ENCODE data around the gene PDLIM3. TPM values are rescaled to one million over a fixed set of nuclear protein-coding genes. Genes with fewer than 3 reads are reported as not detected.

Gene PDLIM3
- total and polyA plus RNA-seq, 2 of the 4 experiments (the other 2 are of a cell fraction), result 6.4 to 11.7 TPM

- Histone ChIP-seq H2BK120ac (ENCODE audit: low read depth, low read length) (no peak overlapping the region), H3K9me3 (ENCODE audit: control insufficient read depth, insufficient read depth, low read length) (no peaks in the 10 kb centered on the region), H4K91ac (ENCODE audit: insufficient read depth, low read depth, low read length) (no peak overlapping the region), H3K9me1 (ENCODE audit: insufficient read depth, low read length) (no peaks in the 10 kb centered on the region), H3K9ac (ENCODE audit: low read depth, low read length) (peak overlapping the region; percentile 53), H3K23ac (ENCODE audit: low read depth, low read length) (no peak overlapping the region), H3K4ac (ENCODE audit: low read depth, low read length) (no peak overlapping the region), H3K79me1 (ENCODE audit: low read depth in 1 of 2, low read length in 2 of 2) (no peaks in the 10 kb centered on the region; a peak in 1 of 4 replicates), H2BK15ac (ENCODE audit: low read depth, low read length) (no peak overlapping the region), H3K56ac (ENCODE audit: extremely low read depth, insufficient read depth, low read length) (no peak overlapping the region; the same call in 1 of the 2 replicates), H4K20me1 (ENCODE audit: insufficient read depth, low read length) (no peaks in the 10 kb centered on the region), H3K27ac (ENCODE audit: insufficient read depth, low read length) (no peak overlapping the region), H3K27me3 (ENCODE audit: control insufficient read depth, insufficient read depth, low read length) (no peaks in the 10 kb centered on the region), H3K14ac (replicated peaks; ENCODE audit: low read depth, low read length) (no peak overlapping the region), H3K36me3 (ENCODE audit: control insufficient read depth, insufficient read depth, low read length) (no peaks in the 10 kb centered on the region), H3K18ac (ENCODE audit: low read depth, low read length) (no peak overlapping the region), H2AFZ (replicated peaks; ENCODE audit: low read length, poor library complexity) (peak overlapping the region; percentile 91), H2BK20ac (ENCODE audit: low read depth, low read length) (no peak overlapping the region), H2AK9ac (replicated peaks; ENCODE audit: low read depth, low read length, poor library complexity) (no peak overlapping the region), H2BK5ac (ENCODE audit: low read depth, low read length, poor library complexity, severe bottlenecking) (no peak overlapping the region), H3K4me2 (ENCODE audit: low read depth, low read length) (peak overlapping the region; percentile 92), H3K4me1 (ENCODE audit: control insufficient read depth, insufficient read depth, low read length) (no peaks in the 10 kb centered on the region), H2AK5ac (ENCODE audit: low read depth, low read length) (no peak overlapping the region), H4K5ac (ENCODE audit: low read depth, low read length) (no peak overlapping the region), H4K8ac (ENCODE audit: low read depth in 2 of 2, low read length in 2 of 2) (no peak overlapping the region), H3K4me3 (ENCODE audit: insufficient read depth, low read depth, low read length) (peak overlapping the region; percentile 89)
- WGBS, 2 experiments (ENCODE audit: extremely low coverage in 2 of 2, insufficient read length in 1 of 2), result no CpG with 5 or more reads among the region's 10 CpGs
- TF ChIP-seq USF2 (IDR thresholded peaks at IDR 0.05; ENCODE audit: low read depth, low read length), result no peak
- no peak for TF ChIP-seq MAZ (IDR thresholded peaks at IDR 0.05; ENCODE audit: borderline replicate concordance, low read depth, low read length)
- TF ChIP-seq ELK1 (IDR thresholded peaks at IDR 0.05; ENCODE audit: borderline replicate concordance, low read depth, low read length), result no peak
- TF ChIP-seq RFX5 (IDR thresholded peaks at IDR 0.05; ENCODE audit: low read depth, low read length), result no peak
- TF ChIP-seq CEBPB (IDR thresholded peaks at IDR 0.05; ENCODE audit: low read depth, low read length), result no peak
- TF ChIP-seq MXI1 (IDR thresholded peaks at IDR 0.05; ENCODE audit: borderline replicate concordance, low read depth, low read length), result no peak
- no peak for TF ChIP-seq MAFK (IDR thresholded peaks at IDR 0.05; ENCODE audit: low read depth, low read length)
- no peak for TF ChIP-seq POLR2A (IDR thresholded peaks at IDR 0.05; ENCODE audit: low read depth, low read length)
- no peak for TF ChIP-seq NFE2L2 (IDR thresholded peaks at IDR 0.05; ENCODE audit: low read depth, low read length)
- no peak for TF ChIP-seq SMC3 (IDR thresholded peaks at IDR 0.05; ENCODE audit: low read depth, low read length)
- TF ChIP-seq CHD1 (IDR thresholded peaks at IDR 0.05; ENCODE audit: low read depth, low read length), result no peak
- no peak for TF ChIP-seq CTCF (conservative IDR thresholded peaks at IDR 0.05; ENCODE audit: low read depth, low read length)
- TF ChIP-seq FOS (IDR thresholded peaks at IDR 0.05; ENCODE audit: low read depth, low read length), result no peak
- no peak for TF ChIP-seq RAD21 (IDR thresholded peaks at IDR 0.05; ENCODE audit: low read length)
- no peak for TF ChIP-seq RCOR1 (IDR thresholded peaks at IDR 0.05; ENCODE audit: insufficient replicate concordance, low read length)
- TF ChIP-seq BHLHE40 (IDR thresholded peaks at IDR 0.05; ENCODE audit: low read depth, low read length), result no peak
- ChIA-PET POLR2A (ENCODE audit: unreplicated experiment) (no interaction called here), CTCF (interaction anchor here (0.6 to 1.4 kb wide), 4 partner anchors 88 to 1227 kb away, joined by 3 to 9 read pairs (median 4); no protein-coding TSS in a partner anchor)
- no peak for ATAC-seq (ENCODE audit: low read depth)
- intact Hi-C loops (cut with micrococcal nuclease), result loop anchor here (5.0 kb wide), 2 partner anchors 65 to 550 kb away; partner anchors contain the start of gene PDLIM3
- no TSS peak for BruUV-seq (replicated peaks)
- DNase-seq, result no peak
- in situ Hi-C loops (cut with MboI; ENCODE audit: low sequenced_read_pairs), result no loop called here
- dilution Hi-C loops (cut with HindIII; ENCODE audit: low sequenced_read_pairs, unreplicated experiment), result no loop called here
Observed at GRCh38 chr4:185472103-185472542, 63.2 kb downstream of the PDLIM3 start.

All from IMR-90 (cell line).